Pons (tissue), 1 donor: ENCODE data around the gene ZIM2.

Source experiments
- DNase-seq: peaks from one replicate; pipeline ENCODE4 v3.0.0-alpha.2; 2016; ENCODE audit warnings: low spot score

ZIM2 gene

DNA sequence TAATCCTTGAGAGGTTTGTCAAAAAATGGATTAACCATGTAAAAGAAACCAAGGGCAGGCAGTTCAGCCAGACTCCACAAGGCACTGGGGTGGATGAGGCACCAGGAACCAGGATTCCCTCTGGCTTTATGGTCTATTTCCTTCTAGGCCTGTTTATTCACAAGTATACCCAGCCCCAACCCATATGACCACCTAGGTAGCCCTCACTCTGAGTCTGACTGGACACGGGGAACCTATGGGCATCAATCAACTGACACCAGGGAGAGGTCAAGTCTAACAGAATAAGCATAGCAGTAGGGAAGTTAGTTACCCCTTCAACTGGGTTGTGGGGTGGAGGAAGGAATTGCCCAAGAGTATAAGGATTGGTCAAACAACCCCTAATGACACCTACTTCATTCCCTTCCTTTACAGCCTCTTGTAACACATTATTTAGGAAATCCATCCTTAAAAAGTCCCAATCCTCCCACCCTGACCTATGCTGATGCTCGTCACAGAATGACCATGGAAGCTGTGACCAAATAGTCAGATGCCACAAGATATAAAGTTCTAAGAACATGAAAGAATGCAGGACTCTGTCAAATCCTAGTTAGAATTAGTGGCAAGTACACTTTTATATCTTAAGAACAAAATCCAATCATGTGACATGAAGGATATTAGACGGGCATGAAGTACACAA, 31.7 kb downstream of the ZIM2 start:
- no peak for DNase-seq

DNA sequence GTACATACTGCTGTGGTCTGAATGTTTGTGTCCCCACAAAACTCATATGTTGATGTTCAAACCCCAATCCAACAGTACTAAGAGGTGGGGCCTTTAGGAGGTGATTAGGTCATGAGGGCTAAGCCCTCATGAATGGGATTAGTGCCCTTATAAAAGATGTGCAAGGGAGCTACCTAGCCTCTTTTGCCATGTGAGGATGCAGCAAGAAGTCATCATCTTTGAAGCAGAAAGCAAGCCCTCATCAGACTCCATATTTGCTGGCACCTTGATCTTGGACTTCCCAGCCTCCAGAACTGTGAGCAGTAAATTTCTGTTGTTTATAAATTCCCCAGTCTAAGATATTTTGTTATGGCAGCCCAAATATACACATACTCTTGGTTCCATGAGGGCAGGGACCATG, 33.9 kb downstream of the ZIM2 start:
- DNase-seq, result no peak

DNA sequence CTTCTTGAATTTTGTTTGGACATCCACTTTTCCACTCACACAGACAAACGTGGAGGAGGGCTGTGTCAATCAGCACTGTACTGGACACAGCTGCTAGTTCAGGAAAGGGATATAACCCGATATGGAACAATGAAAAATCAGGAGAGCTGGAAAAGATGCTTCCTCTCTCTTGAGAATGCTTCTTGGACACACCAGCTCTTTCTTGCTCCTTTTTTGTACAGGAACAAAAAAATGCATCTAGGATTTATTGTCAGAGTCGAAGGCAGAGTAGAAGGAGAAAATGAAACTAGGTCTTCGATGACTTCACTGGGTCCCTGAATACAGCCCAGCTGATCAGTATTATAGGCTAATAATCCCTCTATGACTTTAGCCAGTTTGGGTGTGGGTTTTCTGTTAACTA, 62.2 kb downstream of the ZIM2 start:
- DNase-seq, result no peak

DNA sequence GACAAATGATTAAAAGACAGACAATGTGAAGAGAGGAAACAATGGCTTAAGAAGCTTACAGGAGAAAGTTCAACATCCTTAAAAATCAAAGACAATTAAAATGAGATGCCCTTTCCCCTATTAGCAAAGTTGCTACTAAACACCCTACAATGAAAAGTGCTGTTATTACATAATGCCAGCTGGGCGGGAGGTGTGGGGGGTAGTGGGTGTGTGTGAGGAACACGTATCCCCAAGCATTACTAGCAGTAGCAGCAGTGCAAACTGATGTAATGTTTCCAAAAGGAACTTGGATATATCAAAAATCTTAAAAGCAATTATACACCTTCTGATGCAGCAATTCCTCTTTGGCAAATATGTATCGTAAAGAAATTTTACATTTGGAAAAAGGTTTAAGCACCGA, 70.9 kb downstream of the ZIM2 start:
- DNase-seq, result no peak

DNA sequence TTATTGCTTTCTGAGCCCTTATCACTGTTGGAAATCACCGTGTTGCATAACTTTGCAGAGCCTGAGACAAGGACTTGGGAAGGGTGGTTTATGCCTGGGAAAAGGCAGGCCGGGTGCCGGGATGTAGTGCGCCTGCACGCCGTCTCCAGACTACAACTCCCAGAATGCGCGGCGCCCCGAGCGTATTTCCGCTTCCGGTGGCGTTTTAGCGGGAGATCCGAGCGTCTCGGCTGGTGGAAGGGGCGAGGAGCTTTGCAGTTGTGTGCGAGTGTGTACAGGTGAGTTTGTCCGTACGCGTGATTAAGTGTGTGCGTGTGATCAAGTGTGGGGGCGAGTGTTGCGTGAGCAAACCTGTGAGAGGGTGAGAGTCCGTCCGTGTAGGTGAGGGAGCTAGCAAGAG, 75.4 kb downstream of the ZIM2 start:
- DNase-seq, result peak; percentile 56

DNA sequence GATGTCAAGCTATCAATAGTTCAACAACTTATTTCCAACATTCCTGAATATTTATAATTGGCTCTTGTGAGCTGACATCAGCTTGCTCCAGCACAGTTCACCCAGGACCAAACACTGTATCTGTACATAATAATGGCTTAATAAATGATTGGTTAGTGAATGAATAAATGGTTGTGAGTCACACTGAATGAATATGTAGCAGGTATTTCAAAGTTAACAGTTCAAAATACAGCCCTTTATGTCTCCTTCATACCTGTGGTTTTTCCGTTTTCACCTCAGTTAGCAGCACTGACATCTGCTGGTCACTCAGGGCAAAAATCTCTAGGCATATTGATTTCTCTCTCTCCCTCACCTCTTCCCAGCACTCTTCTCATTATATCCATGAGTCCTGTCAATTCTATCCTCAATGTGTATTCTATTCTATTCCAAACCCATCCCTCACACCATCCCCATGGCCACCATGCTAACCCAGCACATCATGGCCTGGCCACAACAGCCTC, 76.3 kb downstream of the ZIM2 start:
- DNase-seq, result no peak

DNA sequence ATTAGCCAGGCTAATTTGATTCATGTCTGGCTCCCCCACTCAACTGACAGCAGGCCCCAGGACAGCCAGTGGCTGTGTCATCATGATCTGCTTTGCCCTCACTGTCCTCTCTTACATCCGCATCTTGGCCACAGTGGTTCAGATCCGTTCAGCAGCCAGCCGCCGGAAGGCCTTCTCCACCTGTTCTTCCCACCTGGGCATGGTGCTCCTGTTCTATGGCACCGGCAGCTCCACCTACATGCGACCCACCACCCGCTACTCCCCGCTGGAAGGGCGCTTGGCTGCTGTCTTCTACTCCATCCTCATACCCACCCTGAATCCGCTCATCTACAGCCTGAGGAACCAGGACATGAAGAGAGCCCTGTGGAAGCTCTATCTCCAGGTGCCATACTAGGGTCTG, 79.7 kb downstream of the ZIM2 start:
- DNase-seq, result no peak

DNA sequence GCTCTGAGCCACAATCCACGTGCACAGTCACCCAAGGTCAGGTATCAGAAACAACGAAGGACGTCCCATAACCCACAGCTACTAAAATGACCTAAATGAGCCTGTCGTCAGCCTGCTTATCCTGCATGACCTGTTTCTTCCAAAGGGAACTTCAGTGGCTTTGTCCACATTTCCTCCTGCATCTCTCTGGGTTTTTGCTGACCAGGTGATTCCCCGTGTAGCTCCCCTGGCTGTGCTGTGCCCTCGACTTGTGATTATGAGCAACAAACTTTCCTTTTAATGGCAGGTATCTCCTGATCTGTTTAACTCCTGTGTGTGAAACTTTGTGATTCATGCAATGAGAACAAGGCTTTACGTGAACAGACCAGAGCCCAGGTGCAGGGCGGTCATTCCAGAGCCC, 81.0 kb downstream of the ZIM2 start:
- no peak for DNase-seq

DNA sequence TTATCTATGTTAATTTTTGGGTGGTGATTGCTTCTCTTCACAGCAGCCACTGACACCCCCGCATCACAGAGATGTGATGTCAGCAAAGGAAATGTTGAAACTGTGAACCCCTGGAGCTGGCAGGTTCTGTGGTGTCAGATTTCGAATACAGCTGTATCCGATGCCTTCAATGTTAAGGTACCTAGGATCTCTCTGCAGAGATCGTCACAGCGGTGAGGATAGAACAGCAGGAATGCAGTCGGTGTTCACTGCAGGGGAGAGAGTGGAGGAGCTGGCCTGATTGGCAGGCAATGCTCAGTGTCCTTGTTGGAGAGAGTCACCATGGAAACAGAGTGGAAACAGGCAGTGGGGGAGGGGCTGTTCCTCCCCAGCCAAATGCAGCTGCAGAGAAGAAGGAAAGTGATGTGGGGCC, 89.4 kb downstream of the ZIM2 start:
- DNase-seq, result peak; percentile 89

DNA sequence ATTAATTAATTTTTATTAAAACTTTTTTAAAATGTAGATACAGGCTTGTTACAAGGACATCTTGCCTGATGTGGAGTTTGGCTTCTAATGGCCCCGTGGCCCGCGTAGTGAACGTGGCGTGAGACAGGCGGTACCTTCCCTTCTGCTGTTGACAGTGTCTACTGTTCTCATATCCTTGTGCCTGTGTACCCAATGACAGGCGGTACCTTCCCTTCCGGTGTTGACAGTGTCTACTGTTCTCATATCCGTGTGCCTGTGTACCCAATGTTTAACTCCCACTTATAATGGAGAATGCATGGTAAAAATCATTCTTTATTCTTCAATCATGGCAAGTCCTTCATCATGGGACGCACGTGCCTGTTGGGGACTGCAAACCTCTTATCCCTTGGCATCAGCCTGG, 89.9 kb downstream of the ZIM2 start:
- peak; percentile 44 for DNase-seq

DNA sequence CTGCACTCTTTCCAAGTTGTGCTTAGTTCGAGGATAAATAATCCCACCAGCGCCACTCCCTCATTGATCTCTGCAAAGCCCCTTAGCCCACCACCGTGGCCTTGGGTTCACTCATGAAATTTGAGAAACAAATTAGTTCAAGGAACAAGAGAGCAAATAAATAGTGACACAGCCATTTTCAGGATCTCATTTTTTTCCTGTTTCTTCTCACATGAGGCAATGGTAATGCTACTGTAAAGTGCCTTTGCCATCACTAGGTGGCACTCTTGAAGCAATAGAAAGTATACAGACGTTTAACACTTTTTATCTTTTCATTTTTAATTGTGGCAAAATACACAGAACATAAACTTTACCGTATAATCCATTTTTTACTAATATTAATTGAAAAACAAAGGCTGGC, 92.1 kb downstream of the ZIM2 start:
- peak; percentile 81 for DNase-seq

DNA sequence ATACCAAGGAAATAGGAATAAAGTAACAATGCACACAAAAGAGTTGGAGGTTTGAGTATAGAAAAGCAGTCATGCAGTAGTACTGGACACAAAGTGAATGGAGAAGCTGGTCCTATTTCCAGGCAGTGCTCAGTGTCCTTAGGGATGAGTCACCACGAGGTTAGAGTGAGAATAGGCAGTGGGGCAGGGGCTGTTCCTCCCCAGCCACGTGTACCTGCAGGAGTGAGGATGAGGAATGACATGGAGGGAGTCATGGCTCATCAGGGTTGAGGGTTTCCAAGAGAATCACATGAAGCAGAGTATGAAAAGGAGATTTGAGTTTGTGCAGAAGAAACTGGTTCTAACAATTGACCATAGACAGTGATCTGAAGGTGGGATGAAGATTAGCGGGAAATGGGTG, 94.2 kb downstream of the ZIM2 start:
- no peak for DNase-seq

DNA sequence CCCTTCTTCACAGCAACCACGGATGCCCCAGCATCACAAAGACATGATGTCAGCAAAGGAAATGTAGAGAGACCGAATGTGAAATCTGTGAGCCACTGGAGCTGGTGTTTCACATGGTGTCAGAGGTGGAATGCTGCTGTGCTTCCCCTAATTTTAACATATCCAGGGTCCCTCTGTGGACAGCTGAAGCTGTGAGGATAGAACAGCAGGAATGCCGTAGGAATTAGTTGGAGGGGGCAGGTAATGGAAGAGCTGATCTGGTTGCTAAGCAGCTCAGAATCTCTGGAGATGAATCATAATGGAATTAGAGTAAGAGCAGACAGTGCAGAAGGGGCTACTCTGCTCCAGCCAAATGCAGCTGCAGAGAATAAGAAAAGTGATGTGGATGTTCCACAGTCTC, 100.0 kb downstream of the ZIM2 start:
- no peak for DNase-seq

DNA sequence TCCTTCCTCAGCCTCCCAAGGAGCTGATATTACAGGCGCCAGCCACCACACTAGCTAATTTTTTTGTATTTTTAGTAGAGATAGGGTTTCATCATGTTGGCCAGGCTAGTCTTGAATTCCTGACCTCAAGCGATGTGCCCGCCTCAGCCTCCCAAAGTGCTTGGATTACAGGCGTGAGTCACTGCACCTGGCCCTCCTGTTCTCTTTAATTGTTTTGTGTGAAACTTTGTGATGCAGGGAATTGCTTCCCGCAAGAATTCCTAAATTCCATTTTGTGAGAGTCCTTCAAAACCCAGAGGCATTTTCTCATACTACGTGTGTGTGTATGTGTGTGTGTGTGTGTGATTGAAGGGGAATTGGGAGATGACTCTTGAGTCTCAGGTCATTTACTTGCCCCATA, 104.0 kb downstream of the ZIM2 start:
- DNase-seq, result no peak

DNA sequence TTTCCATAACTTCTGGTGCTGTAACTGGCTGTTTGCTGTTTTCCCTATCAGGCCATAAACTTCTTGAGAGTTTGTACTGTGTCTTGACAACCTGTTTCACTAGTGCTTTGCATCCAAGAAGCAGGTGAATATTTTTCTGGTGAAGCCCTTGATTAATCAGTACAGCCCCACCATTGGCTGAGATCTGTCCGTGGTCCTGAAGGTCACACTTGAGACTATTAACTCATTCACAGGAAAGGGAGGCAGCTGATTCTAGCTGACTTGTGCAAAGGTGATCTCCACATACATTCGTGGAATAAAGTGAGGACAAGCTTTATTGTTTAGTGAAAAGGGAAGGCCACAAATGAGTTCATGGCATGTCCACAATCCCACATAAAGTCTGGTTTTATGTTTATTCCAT, 107.5 kb downstream of the ZIM2 start:
- DNase-seq, result no peak

DNA sequence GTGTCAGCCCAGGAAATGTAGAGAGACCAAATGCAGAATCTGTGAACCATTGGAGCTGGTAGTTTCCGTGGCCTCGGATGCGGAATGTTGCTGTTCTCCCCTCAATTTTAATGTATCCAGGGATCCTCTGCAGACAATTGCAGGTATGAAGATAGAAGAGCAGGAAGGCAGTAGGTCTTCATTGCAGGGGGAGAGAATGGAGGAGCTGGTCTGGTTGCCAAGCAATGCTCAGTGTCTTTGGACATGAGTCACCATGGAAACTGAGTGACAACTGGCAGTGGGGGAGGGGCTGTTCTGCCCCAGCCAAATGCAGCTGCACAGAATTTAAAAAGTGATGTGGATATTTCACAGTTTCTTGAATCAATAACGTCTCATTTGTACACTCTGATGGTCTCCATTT, 112.8 kb downstream of the ZIM2 start:
- DNase-seq, result peak; percentile 66

DNA sequence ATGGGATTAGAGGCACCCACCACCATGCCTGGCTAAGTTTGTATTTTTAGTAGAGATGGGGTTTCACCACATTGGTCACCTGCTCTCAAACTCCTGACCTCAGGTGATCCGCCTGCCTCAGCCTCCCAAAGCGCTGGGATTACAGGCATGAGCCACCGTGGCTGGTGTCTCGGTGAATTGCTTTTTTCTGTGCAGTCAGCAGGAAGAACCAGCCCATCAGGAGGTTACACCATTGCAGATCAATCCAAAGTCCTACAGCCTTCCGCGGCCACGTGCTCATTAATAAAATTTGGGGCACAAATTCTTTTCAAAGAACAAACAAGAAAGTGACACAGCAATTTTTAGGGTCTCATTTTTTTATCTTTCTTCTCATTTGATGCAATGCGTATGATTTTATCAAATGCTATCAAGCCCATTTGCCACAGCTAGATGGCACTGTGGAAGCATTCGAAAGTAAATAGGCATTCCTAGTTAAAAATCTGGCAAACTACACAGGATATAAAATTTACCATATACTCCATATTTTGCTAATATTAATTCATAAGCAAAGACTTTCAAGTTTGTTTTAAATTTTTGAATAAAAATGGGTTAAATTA, 114.6 kb downstream of the ZIM2 start:
- peak; percentile 88 for DNase-seq
